Hepatocyte (in vitro differentiated cells): ENCODE measurements around the gene ANO10.

ENCODE experiments used
- CTCF ChIP-seq: fragments of 200-600 bp; sonication (generic); IDR thresholded peaks from 2 replicates; pipeline ENCODE4 v1.5.1; 2016; ENCODE audit warnings: antibody characterized with exemption, mild to moderate bottlenecking; ENCODE audit not compliant: poor library complexity
- EZH2 ChIP-seq: fragments of 200-600 bp; sonication (generic); IDR thresholded peaks from 2 replicates; pipeline ENCODE4 v1.6.1; 2016; ENCODE audit warnings: antibody characterized with exemption, mild to moderate bottlenecking, borderline replicate concordance
- EZH2phosphoT487 ChIP-seq: fragments of 200-600 bp; sonication (generic); IDR thresholded peaks from one replicate; pipeline ENCODE4 v1.6.1; 2018; ENCODE audit warnings: antibody characterized with exemption, mild to moderate bottlenecking, low read depth, moderate library complexity; ENCODE audit not compliant: unreplicated experiment, severe bottlenecking

DNA sequence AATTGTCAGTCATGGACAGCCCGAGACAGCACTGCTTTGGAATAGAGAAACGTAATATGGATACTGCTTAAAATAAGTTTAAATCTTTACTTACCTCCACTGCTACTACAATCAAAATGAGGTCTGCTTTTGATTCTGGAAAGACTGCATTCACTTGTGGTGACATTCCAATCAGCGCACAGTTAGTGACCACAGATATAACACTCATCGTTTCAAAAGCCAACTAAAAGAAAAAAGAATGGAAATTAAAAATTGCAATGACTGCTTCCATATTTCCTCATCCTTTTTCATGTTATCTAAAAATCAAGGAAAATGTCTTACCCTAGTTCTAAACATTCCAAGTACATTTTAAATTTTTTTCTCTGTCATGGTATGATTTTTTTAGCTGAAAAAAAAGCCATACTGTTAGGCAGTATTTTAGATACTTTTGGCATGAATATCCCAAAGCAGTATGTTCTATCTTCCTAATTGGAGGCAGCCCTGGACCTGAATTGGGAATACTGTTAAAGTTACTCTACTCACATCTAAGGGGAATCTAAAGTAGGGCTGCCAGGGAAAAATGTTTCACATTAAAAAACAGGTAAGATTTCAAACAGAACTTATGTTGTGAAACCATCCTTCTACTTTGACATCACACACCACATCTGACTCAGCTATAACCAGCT, 72.1 kb downstream of the ANO10 start:
- TF ChIP-seq CTCF (no peak), EZH2 (no peak), EZH2phosphoT487 (no peak)
